Adipocyte (in vitro differentiated cells): Measurements from ENCODE around the gene CLTCL1.
"Not testable (repeated sequence)": the region's sequence is repeated elsewhere in the genome, so short reads cannot be mapped to it uniquely, and the experiment has no call there.

ENCODE experiments used
- DNase-seq: peaks from one replicate; pipeline ENCODE4 v3.0.0-alpha.2; 2015; ENCODE audit warnings: low read depth
- H3K27me3 ChIP-seq: replicated peaks from 2 replicates; pipeline ENCODE4 v1.7.0; 2013; ENCODE audit warnings: mild to moderate bottlenecking, low read length, moderate library complexity; ENCODE audit not compliant: control insufficient read depth, insufficient read depth
- H3K36me3 ChIP-seq: 2 replicates; pipeline ENCODE4 v1.7.0; 2013; ENCODE audit warnings: low read length, mild to moderate bottlenecking, moderate library complexity; ENCODE audit not compliant: control insufficient read depth, insufficient read depth, severe bottlenecking
- H3K4me1 ChIP-seq: 2 replicates; pipeline ENCODE4 v1.7.0; 2013; ENCODE audit warnings: mild to moderate bottlenecking, low read length, moderate library complexity; ENCODE audit not compliant: control insufficient read depth, insufficient read depth
- H3K4me3 ChIP-seq: 2 replicates; pipeline ENCODE4 v1.7.0; 2013; ENCODE audit warnings: mild to moderate bottlenecking, low read length, moderate library complexity
- H3K9ac ChIP-seq: 2 replicates; pipeline ENCODE4 v1.7.0; 2013; ENCODE audit warnings: mild to moderate bottlenecking, low read length, moderate library complexity
- H3K9me3 ChIP-seq: 2 replicates; pipeline ENCODE4 v1.7.0; 2013; ENCODE audit warnings: mild to moderate bottlenecking, low read length, moderate library complexity; ENCODE audit not compliant: control insufficient read depth

Gene CLTCL1

GRCh38 chr22:19172213-19173046, 119.1 kb downstream of the CLTCL1 start:
- peak overlapping the region; percentile 95 for H3K4me3 ChIP-seq
- H3K27me3 ChIP-seq = peaks cover 17% of the 10 kb centered on the region
- H3K9ac ChIP-seq = peak overlapping the region; percentile 98
- no peak for DNase-seq
- H3K36me3 ChIP-seq = peaks cover 17% of the 10 kb centered on the region
- H3K9me3 ChIP-seq = no peaks in the 10 kb centered on the region
- H3K4me1 ChIP-seq = peaks cover 60% of the 10 kb centered on the region

GRCh38 chr22:19169947-19170318, 121.6 kb downstream of the CLTCL1 start:
- no peaks in the 10 kb centered on the region for H3K9me3 ChIP-seq
- peaks cover 36% of the 10 kb centered on the region for H3K4me1 ChIP-seq
- DNase-seq = no peak
- H3K36me3 ChIP-seq = no peaks in the 10 kb centered on the region
- H3K9ac ChIP-seq = peak overlapping the region; percentile 71
- peaks cover 25% of the 10 kb centered on the region for H3K27me3 ChIP-seq
- peak overlapping the region; percentile 49 for H3K4me3 ChIP-seq

- Histone ChIP-seq H3K4me3 (peak overlapping the region; percentile 49), H3K4me1 (peaks cover 30% of the 10 kb centered on the region), H3K9me3 (no peaks in the 10 kb centered on the region), H3K9ac (peak overlapping the region; percentile 71), H3K36me3 (no peaks in the 10 kb centered on the region), H3K27me3 (peaks cover 25% of the 10 kb centered on the region)
- DNase-seq = peak; percentile 33
These were observed 122.2 kb downstream of the CLTCL1 start for GRCh38 chr22:19169002-19169946.

GRCh38 chr22:19168088-19168890, 123.2 kb downstream of the CLTCL1 start:
- Histone ChIP-seq H3K4me3 (no peak overlapping the region), H3K9ac (no peak overlapping the region), H3K27me3 (peaks cover 25% of the 10 kb centered on the region), H3K9me3 (no peaks in the 10 kb centered on the region), H3K4me1 (peaks cover 20% of the 10 kb centered on the region), H3K36me3 (no peaks in the 10 kb centered on the region)
- DNase-seq = no peak

- no peaks in the 10 kb centered on the region for H3K36me3 ChIP-seq
- no peak overlapping the region for H3K4me3 ChIP-seq
- no peak for DNase-seq
- peaks cover 10% of the 10 kb centered on the region for H3K4me1 ChIP-seq
- no peak overlapping the region for H3K9ac ChIP-seq
- no peaks in the 10 kb centered on the region for H3K9me3 ChIP-seq
- H3K27me3 ChIP-seq = peaks cover 25% of the 10 kb centered on the region
These were observed 124.2 kb downstream of the CLTCL1 start for GRCh38 chr22:19167106-19167869.

- no peak overlapping the region for H3K4me3 ChIP-seq
- DNase-seq = no peak
- H3K27me3 ChIP-seq = peaks cover 33% of the 10 kb centered on the region
- H3K36me3 ChIP-seq = no peaks in the 10 kb centered on the region
- no peaks in the 10 kb centered on the region for H3K9me3 ChIP-seq
- H3K9ac ChIP-seq = no peak overlapping the region
- H3K4me1 ChIP-seq = peaks cover 8% of the 10 kb centered on the region
These were observed 125.1 kb downstream of the CLTCL1 start for GRCh38 chr22:19166421-19166820.

DNA sequence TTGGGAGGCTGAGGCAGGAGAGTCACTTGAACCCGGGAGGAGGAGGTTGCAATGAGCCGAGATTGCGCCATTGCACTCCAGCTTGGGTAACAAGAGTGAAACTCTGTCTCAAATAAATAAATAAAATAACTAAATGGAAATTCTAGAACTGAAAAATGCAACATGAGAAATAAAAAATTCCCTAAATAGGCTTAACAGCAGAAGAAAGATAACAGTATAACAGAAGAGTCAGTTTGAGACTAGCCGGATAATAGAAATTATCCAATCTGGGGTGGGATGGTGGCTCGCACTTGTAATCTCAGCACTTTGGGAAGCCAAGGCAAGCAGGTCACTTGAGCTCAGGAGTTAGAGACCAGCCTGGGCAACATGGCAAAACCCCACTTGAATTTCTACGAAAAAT, 127.1 kb downstream of the CLTCL1 start:
- H3K27me3 ChIP-seq = peaks cover 33% of the 10 kb centered on the region

GRCh38 chr22:19158649-19159048, 132.9 kb downstream of the CLTCL1 start:
- H3K4me3 ChIP-seq, H3K4me1 ChIP-seq, H3K9ac ChIP-seq, DNase-seq, H3K36me3 ChIP-seq, H3K9me3 ChIP-seq: not testable (repeated sequence)
- H3K27me3 ChIP-seq = peaks cover 15% of the 10 kb centered on the region

More for the DNA sequence above, 127.1 kb downstream of the CLTCL1 start:
- H3K4me3 ChIP-seq = no peak overlapping the region
- no peaks in the 10 kb centered on the region for H3K9me3 ChIP-seq
- H3K36me3 ChIP-seq = no peaks in the 10 kb centered on the region
- DNase-seq = no peak
- no peaks in the 10 kb centered on the region for H3K4me1 ChIP-seq
- no peak overlapping the region for H3K9ac ChIP-seq

GRCh38 chr22:19156109-19156508, 135.4 kb downstream of the CLTCL1 start:
- Histone ChIP-seq H3K27me3 (peaks cover 26% of the 10 kb centered on the region), H3K9me3 (peaks cover 11% of the 10 kb centered on the region)
- not testable (repeated sequence) for H3K36me3 ChIP-seq, H3K4me3 ChIP-seq, H3K9ac ChIP-seq, H3K4me1 ChIP-seq, DNase-seq
